HepG2 (cell line): ENCODE data around the gene ARMC10. TPM values are rescaled to one million over a fixed set of nuclear protein-coding genes. Genes with fewer than 3 reads are reported as not detected.

Experiments used
- ATAC-seq: fragments of 200-7000 bp; cut with Tn5 transposase; 3 replicates; pipeline ENCODE4 v1.9.1; 2020; ENCODE audit warnings: mild to moderate bottlenecking, moderate library complexity
- BruUV-seq: library from RNA; stranded (reverse); fragments of 400-500 nt; replicated peaks from 2 replicates; lab custom pipeline; 2021; lab: Mats Ljungman, UMichigan
- CTCF ChIA-PET: fragments of 300-600 bp; formaldehyde crosslinking; extraction: SDS; loops from one replicate; lab custom pipeline; 2021; ENCODE audit warnings: low total read pairs, inconsistent platforms, low intra/inter-chr PET ratio; lab: Yijun Ruan, JAX
- POLR2A ChIA-PET: fragments of 350-600 bp; sonication (Branson Sonifier 250); formaldehyde crosslinking; loops from one replicate; lab custom pipeline; 2020; ENCODE audit warnings: antibody characterized with exemption, inconsistent platforms; lab: Yijun Ruan, JAX
- DNase-seq: peaks from one replicate; pipeline ENCODE4 v3.0.0-alpha.2; 2015; ENCODE audit warnings: low spot score
- FAIRE-seq: peaks from 3 replicates; lab custom pipeline; 2011; peaks lifted over from hg19 to GRCh38; lab: Jason Lieb, UNC
- H2AFZ ChIP-seq: one replicate; pipeline ENCODE4 v1.6.1; 2011; ENCODE audit warnings: low read length, inconsistent platforms
- H3K27ac ChIP-seq: fragments of 300-600 bp; 3 replicates; pipeline ENCODE4 v1.8.0; 2011; ENCODE audit warnings: mixed run types, mild to moderate bottlenecking, mixed read lengths, low read length, inconsistent platforms; ENCODE audit not compliant: insufficient read depth; ENCODE audit errors: extremely low read length
- H3K27me3 ChIP-seq, 2 experiments: fragments of 200-600 bp in 1 of 2; 2 replicates in 1 of 2; 3 replicates in 1 of 2; pipeline versions ENCODE4 v1.6.0 to v1.8.0; 2011; ENCODE audit warnings: low read length in 2 of 2, mild to moderate bottlenecking in 2 of 2, moderate library complexity in 2 of 2, inconsistent platforms in 1 of 2; ENCODE audit not compliant: insufficient read depth in 2 of 2, control insufficient read depth in 1 of 2
- H3K36me3 ChIP-seq, 2 experiments: fragments of 200-600 bp in 1 of 2; replicated peaks in 1 of 2; 2 replicates in 1 of 2; 3 replicates in 1 of 2; pipeline versions ENCODE4 v1.5.1 to v1.8.0; 2011; ENCODE audit warnings: low read length in 2 of 2, inconsistent platforms in 1 of 2; ENCODE audit not compliant: insufficient read depth in 2 of 2, control insufficient read depth in 1 of 2
- H3K4me1 ChIP-seq: 2 replicates; pipeline ENCODE4 v1.5.1; 2012; ENCODE audit warnings: low read length, inconsistent platforms; ENCODE audit not compliant: insufficient read depth
- H3K4me2 ChIP-seq: 2 replicates; pipeline ENCODE4 v1.6.0; 2011; ENCODE audit warnings: low read depth, low read length, inconsistent platforms
- H3K4me3 ChIP-seq, 3 experiments: fragments of 200-600 bp in 1 of 3; sonication (generic), shearing (Covaris generic) in 1 of 3; replicated peaks in 1 of 3; 2 replicates each; pipeline ENCODE4 v1.5.1; 2011 to 2016; ENCODE audit warnings: low read length in 3 of 3, inconsistent platforms in 2 of 3, low read depth in 2 of 3, mild to moderate bottlenecking in 2 of 3, control low read depth in 1 of 3, mixed read lengths in 1 of 3; ENCODE audit not compliant: insufficient read depth in 1 of 3
- H3K79me2 ChIP-seq: one replicate; pipeline ENCODE4 v1.6.1; 2011; ENCODE audit warnings: low read length, inconsistent platforms; ENCODE audit not compliant: insufficient read depth
- H3K9ac ChIP-seq: 2 replicates; pipeline ENCODE4 v1.6.0; 2011; ENCODE audit warnings: mild to moderate bottlenecking, low read depth, low read length, inconsistent platforms; ENCODE audit not compliant: insufficient read depth
- H3K9me3 ChIP-seq: 2 replicates; pipeline ENCODE4 v1.5.1; 2012; ENCODE audit warnings: mild to moderate bottlenecking, low read length
- H4K20me1 ChIP-seq: 2 replicates; pipeline ENCODE4 v1.6.0; 2011; ENCODE audit warnings: inconsistent platforms, mild to moderate bottlenecking, low read length, moderate library complexity; ENCODE audit not compliant: insufficient read depth
- EP300 ChIP-seq, 3 experiments: sonication (generic) in 1 of 3; formaldehyde crosslinking in 1 of 3; IDR thresholded peaks; 2 replicates each; pipeline versions ENCODE4 v1.5.1 to v1.6.1; 2011 to 2020; ENCODE audit warnings: low read depth in 2 of 3, low read length in 2 of 3, borderline replicate concordance in 1 of 3, improper control_type of control experiment in 1 of 3, mild to moderate bottlenecking in 1 of 3, missing genetic modification reagents in 1 of 3, moderate library complexity in 1 of 3
- HNRNPLL ChIP-seq: fragments of 200-400 bp; formaldehyde crosslinking; IDR thresholded peaks from 2 replicates; pipeline ENCODE4 v1.6.1; 2017; ENCODE audit warnings: mild to moderate bottlenecking, low read depth, low read length; ENCODE audit not compliant: poor library complexity, severe bottlenecking
- IKZF4 ChIP-seq: sonication (generic); formaldehyde crosslinking; IDR thresholded peaks from 2 replicates; pipeline ENCODE4 v1.5.1; 2020; ENCODE audit warnings: borderline replicate concordance, mild to moderate bottlenecking, low read depth, missing genetic modification reagents; ENCODE audit errors: not compliant biosample characterization
- SRY ChIP-seq: sonication (generic); formaldehyde crosslinking; IDR thresholded peaks from 2 replicates; pipeline ENCODE4 v1.8.0; 2022; ENCODE audit warnings: mild to moderate bottlenecking, missing genetic modification reagents
- TMF1 ChIP-seq: sonication (generic); formaldehyde crosslinking; IDR thresholded peaks from 2 replicates; pipeline ENCODE4 v1.8.1; 2022; ENCODE audit warnings: low read depth, missing genetic modification reagents
- ZFP41 ChIP-seq: sonication (generic); formaldehyde crosslinking; IDR thresholded peaks from 2 replicates; pipeline ENCODE4 v1.4.0; 2020; ENCODE audit warnings: mild to moderate bottlenecking, missing genetic modification reagents, borderline replicate concordance
- ZNF446 ChIP-seq: sonication (generic); formaldehyde crosslinking; IDR thresholded peaks from 2 replicates; pipeline ENCODE4 v1.5.0; 2020; ENCODE audit warnings: mild to moderate bottlenecking, missing genetic modification reagents
- ZNF496 ChIP-seq: sonication (generic); formaldehyde crosslinking; IDR thresholded peaks from 2 replicates; pipeline ENCODE4 v1.8.1; 2023; ENCODE audit warnings: mild to moderate bottlenecking, moderate library complexity, missing genetic modification reagents; ENCODE audit not compliant: insufficient replicate concordance
- WGBS: methylation state at CpG from one replicate; pipeline ENCODE4 v1.1.6; 2017; ENCODE audit warnings: low lambda C conversion rate; 5-methylcytosine and 5-hydroxymethylcytosine counted together
- in situ Hi-C: cut with HindIII; loops from 2 replicates; pipeline ENCODE4 v1.10.0; 2017; ENCODE audit warnings: low pct_unique_long_range_greater_than_20kb; ENCODE audit not compliant: extremely low pct_ligation_motif_present
- intact Hi-C: fragments of 100-400 bp; cut with micrococcal nuclease; formaldehyde crosslinking; loops from one replicate; pipeline ENCODE4 v1.10.0; 2022; ENCODE audit not compliant: unreplicated experiment
- polyA plus RNA-seq, 8 experiments: library from polyadenylated mRNA; depleted of rRNA in 3 of 8; stranded (reverse) in 7 of 8; unstranded in 1 of 8; fragments of >200 nt; fragmentation: Illumina TruSeq in 4 of 8; extraction: Trizol in 4 of 8; gene quantifications; 2 replicates each; pipeline versions ENCODE4 v1.2.1 to v1.2.3, GENCODE V29; 2011 to 2016; ENCODE audit warnings: low read depth in 4 of 8, missing spikeins in 1 of 8, mixed read lengths in 1 of 8; ENCODE audit not compliant: insufficient read depth in 1 of 8
- total RNA-seq, 5 experiments: library from RNA; depleted of rRNA; stranded (reverse); fragments of >200 nt; fragmentation: Illumina TruSeq; extraction: Trizol; gene quantifications; 2 replicates each; pipeline ENCODE4 v1.2.3, GENCODE V29; 2016; ENCODE audit warnings: low read depth in 1 of 5
- TF ChIP-seq, protein P1 (sequence below): sonication (generic); formaldehyde crosslinking; IDR thresholded peaks from 2 replicates; pipeline ENCODE4 v1.4.0; 2020; ENCODE audit warnings: missing genetic modification reagents
- TF ChIP-seq, protein P2 (sequence below): sonication (generic); formaldehyde crosslinking; IDR thresholded peaks from 2 replicates; pipeline ENCODE4 v1.4.0; 2020; ENCODE audit warnings: missing genetic modification reagents

The ARMC10 gene
- total and polyA plus RNA-seq, 2 of the 13 experiments (the other 11 are each of a cell fraction or from before 2014, with no cell fraction given), result 11.3 to 23.7 TPM

- H3K79me2 ChIP-seq, result no peaks in the 10 kb centered on the region
- ATAC-seq (no peak), FAIRE-seq (no peak), DNase-seq (no peak)
- WGBS, result 45% methylated on average over 2 of the region's 2 CpGs
- H3K36me3 ChIP-seq, result peaks cover 0 to 3% of the 10 kb centered on the region in 2 experiments; a peak in 2 of 5 replicates
- H3K27me3 ChIP-seq, result no peaks in the 10 kb centered on the region
- POLR2A ChIA-PET, result interaction anchor here (1.6 kb wide), 1 partner anchor 27 kb away, joined by 5 read pairs; the partner anchor contains the start of genes ARMC10 and FBXL13
- TF ChIP-seq, protein P1, sequence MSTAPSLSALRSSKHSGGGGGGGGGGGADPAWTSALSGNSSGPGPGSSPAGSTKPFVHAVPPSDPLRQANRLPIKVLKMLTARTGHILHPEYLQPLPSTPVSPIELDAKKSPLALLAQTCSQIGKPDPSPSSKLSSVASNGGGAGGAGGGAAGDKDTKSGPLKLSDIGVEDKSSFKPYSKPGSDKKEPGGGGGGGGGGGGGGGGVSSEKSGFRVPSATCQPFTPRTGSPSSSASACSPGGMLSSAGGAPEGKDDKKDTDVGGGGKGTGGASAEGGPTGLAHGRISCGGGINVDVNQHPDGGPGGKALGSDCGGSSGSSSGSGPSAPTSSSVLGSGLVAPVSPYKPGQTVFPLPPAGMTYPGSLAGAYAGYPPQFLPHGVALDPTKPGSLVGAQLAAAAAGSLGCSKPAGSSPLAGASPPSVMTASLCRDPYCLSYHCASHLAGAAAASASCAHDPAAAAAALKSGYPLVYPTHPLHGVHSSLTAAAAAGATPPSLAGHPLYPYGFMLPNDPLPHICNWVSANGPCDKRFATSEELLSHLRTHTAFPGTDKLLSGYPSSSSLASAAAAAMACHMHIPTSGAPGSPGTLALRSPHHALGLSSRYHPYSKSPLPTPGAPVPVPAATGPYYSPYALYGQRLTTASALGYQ (CRISPR knock-in tag), result no peak
- no peak for TF ChIP-seq HNRNPLL
- no peak for TF ChIP-seq SRY (CRISPR knock-in tag)
- TF ChIP-seq TMF1 (CRISPR knock-in tag), result no peak
- TF ChIP-seq IKZF4 (CRISPR knock-in tag), result no peak
- no peak for TF ChIP-seq ZNF446 (CRISPR knock-in tag)
- TF ChIP-seq ZNF496 (CRISPR knock-in tag), result no peak
- no peak for TF ChIP-seq ZFP41 (CRISPR knock-in tag)
- no peak for TF ChIP-seq EP300 (IDR thresholded peaks at IDR 0.05; ENCODE audit: low read depth in 2 of 2, low read length in 2 of 2)
- TF ChIP-seq EP300 (CRISPR knock-in tag; IDR thresholded peaks at IDR 0.05; ENCODE audit: borderline replicate concordance), result no peak
- TF ChIP-seq, protein P2, sequence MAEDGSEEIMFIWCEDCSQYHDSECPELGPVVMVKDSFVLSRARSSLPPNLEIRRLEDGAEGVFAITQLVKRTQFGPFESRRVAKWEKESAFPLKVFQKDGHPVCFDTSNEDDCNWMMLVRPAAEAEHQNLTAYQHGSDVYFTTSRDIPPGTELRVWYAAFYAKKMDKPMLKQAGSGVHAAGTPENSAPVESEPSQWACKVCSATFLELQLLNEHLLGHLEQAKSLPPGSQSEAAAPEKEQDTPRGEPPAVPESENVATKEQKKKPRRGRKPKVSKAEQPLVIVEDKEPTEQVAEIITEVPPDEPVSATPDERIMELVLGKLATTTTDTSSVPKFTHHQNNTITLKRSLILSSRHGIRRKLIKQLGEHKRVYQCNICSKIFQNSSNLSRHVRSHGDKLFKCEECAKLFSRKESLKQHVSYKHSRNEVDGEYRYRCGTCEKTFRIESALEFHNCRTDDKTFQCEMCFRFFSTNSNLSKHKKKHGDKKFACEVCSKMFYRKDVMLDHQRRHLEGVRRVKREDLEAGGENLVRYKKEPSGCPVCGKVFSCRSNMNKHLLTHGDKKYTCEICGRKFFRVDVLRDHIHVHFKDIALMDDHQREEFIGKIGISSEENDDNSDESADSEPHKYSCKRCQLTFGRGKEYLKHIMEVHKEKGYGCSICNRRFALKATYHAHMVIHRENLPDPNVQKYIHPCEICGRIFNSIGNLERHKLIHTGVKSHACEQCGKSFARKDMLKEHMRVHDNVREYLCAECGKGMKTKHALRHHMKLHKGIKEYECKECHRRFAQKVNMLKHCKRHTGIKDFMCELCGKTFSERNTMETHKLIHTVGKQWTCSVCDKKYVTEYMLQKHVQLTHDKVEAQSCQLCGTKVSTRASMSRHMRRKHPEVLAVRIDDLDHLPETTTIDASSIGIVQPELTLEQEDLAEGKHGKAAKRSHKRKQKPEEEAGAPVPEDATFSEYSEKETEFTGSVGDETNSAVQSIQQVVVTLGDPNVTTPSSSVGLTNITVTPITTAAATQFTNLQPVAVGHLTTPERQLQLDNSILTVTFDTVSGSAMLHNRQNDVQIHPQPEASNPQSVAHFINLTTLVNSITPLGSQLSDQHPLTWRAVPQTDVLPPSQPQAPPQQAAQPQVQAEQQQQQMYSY (CRISPR knock-in tag), result no peak
- no peaks in the 10 kb centered on the region for H3K9me3 ChIP-seq
- BruUV-seq, result no TSS peak
- intact Hi-C loops, result no loop called here
- no peak overlapping the region for H3K27ac ChIP-seq
- H2AFZ ChIP-seq, result no peak overlapping the region
- in situ Hi-C loops, result no loop called here
- no peaks in the 10 kb centered on the region for H4K20me1 ChIP-seq
- no peak overlapping the region for H3K4me3 ChIP-seq
- no peak overlapping the region for H3K9ac ChIP-seq
- CTCF ChIA-PET, result no interaction called here
- peaks cover 15% of the 10 kb centered on the region for H3K4me1 ChIP-seq
- H3K4me2 ChIP-seq, result no peak overlapping the region
Observed at GRCh38 chr7:103101543-103101942, 26.6 kb downstream of the ARMC10 start.
